Activated CD8-positive, alpha-beta memory T cell treated with anti-CD3 and anti-CD28 coated beads, Interleukin-2, amount 50 U/mL, for 4 hours (primary cell): ENCODE data around the gene MTG2.

Experiments
- DNase-seq: peaks from one replicate; pipeline ENCODE4 v3.0.0-alpha.2; 2020

MTG2 gene

GRCh38 chr20:62236766-62237513 lies 54.1 kb downstream of the MTG2 start:
- no peak for DNase-seq

GRCh38 chr20:62237514-62237800 lies 54.6 kb downstream of the MTG2 start:
- no peak for DNase-seq

GRCh38 chr20:62237801-62238568 lies 55.2 kb downstream of the MTG2 start, which contains the start of gene OSBPL2:
OSBPL2 (plus strand) TSS chr20:62238521; CDS start chr20:62256185, 17,664 bp downstream.
- DNase-seq = peak; percentile 100

GRCh38 chr20:62238569-62239277 lies 55.9 kb downstream of the MTG2 start:
- DNase-seq = no peak

- DNase-seq = no peak
Measured at GRCh38 chr20:62239278-62239879, 56.6 kb downstream of the MTG2 start.

- DNase-seq = no peak
Measured at GRCh38 chr20:62240020-62240685, 57.3 kb downstream of the MTG2 start.

GRCh38 chr20:62241506-62241905 lies 58.7 kb downstream of the MTG2 start:
- no peak for DNase-seq

GRCh38 chr20:62242176-62242575 lies 59.3 kb downstream of the MTG2 start:
- no peak for DNase-seq

GRCh38 chr20:62243106-62243505 lies 60.3 kb downstream of the MTG2 start:
- no peak for DNase-seq

GRCh38 chr20:62243906-62244515 lies 61.2 kb downstream of the MTG2 start:
- DNase-seq = no peak

- DNase-seq = no peak
Measured at GRCh38 chr20:62244644-62245108, 61.8 kb downstream of the MTG2 start.

- no peak for DNase-seq
Measured at GRCh38 chr20:62245911-62246280, 63.1 kb downstream of the MTG2 start.

- no peak for DNase-seq
Measured at GRCh38 chr20:62246431-62246830, 63.6 kb downstream of the MTG2 start.

- no peak for DNase-seq
Measured at GRCh38 chr20:62246872-62247652, 64.2 kb downstream of the MTG2 start.

GRCh38 chr20:62248890-62249560 lies 66.2 kb downstream of the MTG2 start:
- DNase-seq = no peak

GRCh38 chr20:62252342-62252966 lies 69.6 kb downstream of the MTG2 start:
- DNase-seq = no peak
